HPDE6-E6E7 (cell line): ENCODE results near the gene LAMC3.

Source experiments
- DNase-seq: peaks from one replicate; pipeline ENCODE4 v3.0.0; 2011; ENCODE audit warnings: missing footprints; ENCODE audit errors: extremely low spot score

The LAMC3 gene

GRCh38 chr9:131117121-131117761 is 108.3 kb downstream of the LAMC3 start:
- DNase-seq, result no peak

- no peak for DNase-seq
These were observed 108.8 kb downstream of the LAMC3 start for GRCh38 chr9:131117762-131118145.

- DNase-seq, result no peak
These were observed 110.6 kb downstream of the LAMC3 start for GRCh38 chr9:131119600-131119999.

GRCh38 chr9:131120620-131121228 is 111.8 kb downstream of the LAMC3 start:
- no peak for DNase-seq

- no peak for DNase-seq
These were observed 112.4 kb downstream of the LAMC3 start for GRCh38 chr9:131121346-131121745.

- no peak for DNase-seq
These were observed 113.2 kb downstream of the LAMC3 start for GRCh38 chr9:131122158-131122557.

- DNase-seq, result no peak
These were observed 116.0 kb downstream of the LAMC3 start for GRCh38 chr9:131125038-131125287.

GRCh38 chr9:131125288-131126058 is 116.5 kb downstream of the LAMC3 start, which contains the start of gene NUP214:
NUP214 (plus strand) TSS chr9:131125586; CDS start chr9:131125705, 119 bp downstream.
- peak; percentile 99 for DNase-seq

GRCh38 chr9:131126059-131126426 is 117.1 kb downstream of the LAMC3 start:
- no peak for DNase-seq

GRCh38 chr9:131129183-131129582 is 120.2 kb downstream of the LAMC3 start:
- DNase-seq, result no peak

GRCh38 chr9:131138676-131139075 is 129.7 kb downstream of the LAMC3 start:
- no peak for DNase-seq

- no peak for DNase-seq
These were observed 131.1 kb downstream of the LAMC3 start for GRCh38 chr9:131140112-131140511.

GRCh38 chr9:131140550-131140949 is 131.6 kb downstream of the LAMC3 start:
- no peak for DNase-seq

- DNase-seq, result no peak
These were observed 133.2 kb downstream of the LAMC3 start for GRCh38 chr9:131142160-131142559.
